Tibial artery (tissue), 4 donors: ENCODE data around the gene MISP3.

Experiments used
- DNase-seq, 2 donors: peaks; one replicate each; pipeline ENCODE4 v3.0.0-alpha.2; 2019
- H3K27ac ChIP-seq, 2 donors: fragments of 200-600 bp; sonication (generic) in 1 of 2; 1 replicate in 1 of 2; 2 replicates in 1 of 2; pipeline ENCODE4 v1.5.1; 2018 to 2019; ENCODE audit warnings: mild to moderate bottlenecking in 1 of 2
- H3K27me3 ChIP-seq, 2 donors: fragments of 200-600 bp; sonication (generic) in 1 of 2; one replicate each; pipeline versions ENCODE4 v1.5.1 to v1.6.0; 2016 to 2019
- H3K36me3 ChIP-seq, 3 donors: fragments of 200-600 bp; sonication (generic) in 2 of 3; one replicate each; pipeline ENCODE4 v1.5.1; 2016 to 2019; ENCODE audit warnings: mild to moderate bottlenecking in 2 of 3
- H3K4me1 ChIP-seq, 4 donors: fragments of 200-600 bp; sonication (generic) in 2 of 4; 1 replicate in 3 of 4; 2 replicates in 1 of 4; pipeline ENCODE4 v1.5.1; 2016 to 2019
- H3K4me3 ChIP-seq, 2 donors: fragments of 200-600 bp; sonication (generic) in 1 of 2; 1 replicate in 1 of 2; 2 replicates in 1 of 2; pipeline ENCODE4 v1.5.1; 2018 to 2019; ENCODE audit warnings: mild to moderate bottlenecking in 2 of 2
- H3K9me3 ChIP-seq, 3 donors: fragments of 200-600 bp; sonication (generic) in 1 of 3; one replicate each; pipeline ENCODE4 v1.5.1; 2016 to 2019
- CTCF ChIP-seq, 2 experiments: fragments of 200-600 bp in 1 of 2; fragments of 450-650 bp in 1 of 2; IDR thresholded peaks; one replicate each; pipeline ENCODE4 v1.5.1; 2017 to 2019; ENCODE audit warnings: antibody characterized with exemption in 2 of 2, mild to moderate bottlenecking in 1 of 2, moderate library complexity in 1 of 2
- intact Hi-C: fragments of 100-400 bp; cut with DNase I; formaldehyde crosslinking; loops from one replicate; pipeline ENCODE4 v1.15.0; 2023; ENCODE audit warnings: low total_unique reads

Gene MISP3

GRCh38 chr19:14106840-14107239 is 34.3 kb downstream of the MISP3 start:
- H3K4me3 ChIP-seq, result no peak overlapping the region
- DNase-seq, result no peak
- intact Hi-C loops, result no loop called here
- H3K27ac ChIP-seq, result peak overlapping the region; percentile 83 to 88
- peaks cover 28 to 58% (median 45%) of the 10 kb centered on the region in 3 donors for H3K36me3 ChIP-seq
- peaks cover 0 to 59% (median 28%) of the 10 kb centered on the region in 4 donors for H3K4me1 ChIP-seq
- H3K27me3 ChIP-seq, result no peaks in the 10 kb centered on the region
- H3K9me3 ChIP-seq, result no peaks in the 10 kb centered on the region
- TF ChIP-seq CTCF (IDR thresholded peaks at IDR 0.05), result no peak

GRCh38 chr19:14107581-14108461 is 35.2 kb downstream of the MISP3 start:
- no peak for TF ChIP-seq CTCF (IDR thresholded peaks at IDR 0.05)
- peak overlapping the region; percentile 83 to 88 for H3K27ac ChIP-seq
- H3K9me3 ChIP-seq, result no peaks in the 10 kb centered on the region
- H3K27me3 ChIP-seq, result no peaks in the 10 kb centered on the region
- peak in 1 of 2 donors; percentile 83 for DNase-seq
- H3K36me3 ChIP-seq, result peaks cover 20 to 48% (median 36%) of the 10 kb centered on the region in 3 donors
- H3K4me1 ChIP-seq, result peaks cover 5 to 68% (median 38%) of the 10 kb centered on the region in 4 donors
- intact Hi-C loops, result no loop called here
- H3K4me3 ChIP-seq, result peak overlapping the region in 1 of 2 donors; percentile 18

GRCh38 chr19:14110650-14111049 is 38.1 kb downstream of the MISP3 start:
- Histone ChIP-seq H3K9me3 (no peaks in the 10 kb centered on the region), H3K4me3 (no peak overlapping the region), H3K27ac (peak overlapping the region in 1 of 2 donors; percentile 29), H3K27me3 (no peaks in the 10 kb centered on the region), H3K36me3 (peaks cover 8 to 21% (median 13%) of the 10 kb centered on the region in 3 donors), H3K4me1 (peaks cover 5 to 97% (median 62%) of the 10 kb centered on the region in 4 donors)
- no peak for TF ChIP-seq CTCF (IDR thresholded peaks at IDR 0.05)
- no peak for DNase-seq
- intact Hi-C loops, result loop anchor here (1.0 kb wide), 1 partner anchor 12 kb away; no protein-coding TSS in a partner anchor

GRCh38 chr19:14111486-14111885 is 38.9 kb downstream of the MISP3 start:
- H3K9me3 ChIP-seq, result no peaks in the 10 kb centered on the region
- H3K27ac ChIP-seq, result peak overlapping the region; percentile 85 to 94
- no peak for DNase-seq
- no peaks in the 10 kb centered on the region for H3K27me3 ChIP-seq
- intact Hi-C loops, result no loop called here
- H3K4me3 ChIP-seq, result no peak overlapping the region
- H3K4me1 ChIP-seq, result peaks cover 5 to 97% (median 70%) of the 10 kb centered on the region in 4 donors
- H3K36me3 ChIP-seq, result peaks cover under 1 to 12% (median 5%) of the 10 kb centered on the region in 3 donors
- TF ChIP-seq CTCF (IDR thresholded peaks at IDR 0.05), result no peak

GRCh38 chr19:14112051-14112808 is 39.6 kb downstream of the MISP3 start:
- intact Hi-C loops, result no loop called here
- DNase-seq, result no peak
- Histone ChIP-seq H3K4me3 (peak overlapping the region; percentile 29 to 45), H3K27ac (peak overlapping the region; percentile 85 to 94), H3K27me3 (no peaks in the 10 kb centered on the region), H3K36me3 (peaks cover 0 to 5% (median 0%) of the 10 kb centered on the region in 3 donors), H3K4me1 (peaks cover 5 to 93% (median 67%) of the 10 kb centered on the region in 4 donors), H3K9me3 (no peaks in the 10 kb centered on the region)
- no peak for TF ChIP-seq CTCF (IDR thresholded peaks at IDR 0.05)
